Measurements from ENCODE around the gene CAPZB.

Gene CAPZB

DNA sequence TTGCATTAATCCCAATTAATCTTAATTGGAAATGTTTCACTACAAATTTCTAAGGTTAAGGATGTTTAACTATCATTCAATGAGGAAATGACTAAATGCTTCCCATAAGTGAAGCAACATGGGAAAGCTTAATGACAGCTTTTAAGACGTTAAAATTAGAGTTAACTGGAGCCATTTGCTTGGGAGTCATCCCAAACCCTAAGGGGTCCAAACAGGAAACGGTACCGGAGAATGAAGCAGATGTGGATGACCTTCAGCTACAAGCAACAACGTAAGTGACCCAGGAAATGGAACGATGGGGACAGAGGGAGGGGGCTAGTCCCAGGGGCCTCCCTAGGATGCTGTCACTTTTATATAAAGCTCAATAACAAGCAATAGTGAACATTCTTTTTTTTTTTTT is 62.2 kb downstream of the CAPZB start:
- TF ChIP-seq, protein P1, sequence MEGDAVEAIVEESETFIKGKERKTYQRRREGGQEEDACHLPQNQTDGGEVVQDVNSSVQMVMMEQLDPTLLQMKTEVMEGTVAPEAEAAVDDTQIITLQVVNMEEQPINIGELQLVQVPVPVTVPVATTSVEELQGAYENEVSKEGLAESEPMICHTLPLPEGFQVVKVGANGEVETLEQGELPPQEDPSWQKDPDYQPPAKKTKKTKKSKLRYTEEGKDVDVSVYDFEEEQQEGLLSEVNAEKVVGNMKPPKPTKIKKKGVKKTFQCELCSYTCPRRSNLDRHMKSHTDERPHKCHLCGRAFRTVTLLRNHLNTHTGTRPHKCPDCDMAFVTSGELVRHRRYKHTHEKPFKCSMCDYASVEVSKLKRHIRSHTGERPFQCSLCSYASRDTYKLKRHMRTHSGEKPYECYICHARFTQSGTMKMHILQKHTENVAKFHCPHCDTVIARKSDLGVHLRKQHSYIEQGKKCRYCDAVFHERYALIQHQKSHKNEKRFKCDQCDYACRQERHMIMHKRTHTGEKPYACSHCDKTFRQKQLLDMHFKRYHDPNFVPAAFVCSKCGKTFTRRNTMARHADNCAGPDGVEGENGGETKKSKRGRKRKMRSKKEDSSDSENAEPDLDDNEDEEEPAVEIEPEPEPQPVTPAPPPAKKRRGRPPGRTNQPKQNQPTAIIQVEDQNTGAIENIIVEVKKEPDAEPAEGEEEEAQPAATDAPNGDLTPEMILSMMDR (IDR thresholded peaks at IDR 0.05; ENCODE audit: unreplicated experiment in 3 of 3) = no peak
- H3K4me3 Mint-ChIP-seq = no peak overlapping the region
- H3K27me3 Mint-ChIP-seq (ENCODE audit: low read depth) = no peaks in the 10 kb centered on the region
- H3K27ac Mint-ChIP-seq = peak overlapping the region in 1 of 3 experiments; percentile 47
- peaks cover 13% of the 10 kb centered on the region for H3K36me3 Mint-ChIP-seq (ENCODE audit: low read depth)
- H3K4me1 Mint-ChIP-seq = peaks cover 64% of the 10 kb centered on the region
- no peaks in the 10 kb centered on the region for H3K9me3 Mint-ChIP-seq

DNA sequence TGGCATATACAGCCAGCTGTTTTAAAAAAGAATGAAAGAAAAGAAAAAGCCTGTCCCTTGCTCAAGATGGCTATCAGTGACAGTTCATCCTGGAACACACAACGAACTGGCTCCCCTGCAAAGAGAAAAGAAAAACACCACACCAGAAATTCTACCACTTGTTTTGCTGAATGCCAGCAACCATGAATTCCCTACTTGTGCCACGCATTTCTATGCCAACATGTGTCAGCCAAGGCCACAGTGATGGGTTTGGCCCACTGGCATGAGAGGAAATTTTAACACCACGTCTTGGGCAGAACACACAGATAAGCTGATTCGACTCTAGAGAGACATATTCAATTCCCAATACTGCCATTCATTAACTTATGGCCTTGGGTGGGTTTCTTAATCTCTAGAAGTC is 64.0 kb downstream of the CAPZB start:
- H3K36me3 Mint-ChIP-seq (ENCODE audit: low read depth) = peaks cover 27% of the 10 kb centered on the region

DNA sequence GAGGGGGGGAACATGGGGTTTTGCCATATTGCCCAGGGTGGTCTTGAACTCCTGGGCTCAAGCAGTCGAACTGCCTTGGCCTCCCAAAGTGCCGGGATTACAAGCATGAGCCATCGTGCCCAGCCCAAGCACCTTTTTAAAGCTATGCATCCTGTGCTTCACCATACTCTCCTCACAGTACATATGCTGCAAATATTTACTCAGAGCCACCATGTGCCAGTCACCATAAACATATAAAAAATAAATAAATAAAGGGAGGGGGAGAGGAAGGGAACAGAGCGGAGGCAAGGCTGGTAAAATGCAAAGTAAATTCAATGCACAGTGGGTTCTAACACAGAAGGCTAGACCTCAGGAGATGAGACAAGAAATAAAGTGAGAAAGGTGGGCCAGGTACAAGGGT is 64.7 kb downstream of the CAPZB start:
- Mint-ChIP-seq H3K4me3 (no peak overlapping the region), H3K36me3 (ENCODE audit: low read depth) (peaks cover 30% of the 10 kb centered on the region), H3K27me3 (ENCODE audit: low read depth) (no peaks in the 10 kb centered on the region), H3K4me1 (peaks cover 61% of the 10 kb centered on the region), H3K9me3 (no peaks in the 10 kb centered on the region), H3K27ac (no peak overlapping the region)
- TF ChIP-seq, protein P1 (IDR thresholded peaks at IDR 0.05; ENCODE audit: unreplicated experiment in 3 of 3) = no peak

More for the DNA sequence above, 64.0 kb downstream of the CAPZB start:
- H3K9me3 Mint-ChIP-seq = no peaks in the 10 kb centered on the region
- H3K27me3 Mint-ChIP-seq (ENCODE audit: low read depth) = no peaks in the 10 kb centered on the region
- no peak overlapping the region for H3K27ac Mint-ChIP-seq
- H3K4me1 Mint-ChIP-seq = peaks cover 64% of the 10 kb centered on the region
- TF ChIP-seq, protein P1 (IDR thresholded peaks at IDR 0.05; ENCODE audit: unreplicated experiment in 3 of 3) = no peak
- H3K4me3 Mint-ChIP-seq = no peak overlapping the region

DNA sequence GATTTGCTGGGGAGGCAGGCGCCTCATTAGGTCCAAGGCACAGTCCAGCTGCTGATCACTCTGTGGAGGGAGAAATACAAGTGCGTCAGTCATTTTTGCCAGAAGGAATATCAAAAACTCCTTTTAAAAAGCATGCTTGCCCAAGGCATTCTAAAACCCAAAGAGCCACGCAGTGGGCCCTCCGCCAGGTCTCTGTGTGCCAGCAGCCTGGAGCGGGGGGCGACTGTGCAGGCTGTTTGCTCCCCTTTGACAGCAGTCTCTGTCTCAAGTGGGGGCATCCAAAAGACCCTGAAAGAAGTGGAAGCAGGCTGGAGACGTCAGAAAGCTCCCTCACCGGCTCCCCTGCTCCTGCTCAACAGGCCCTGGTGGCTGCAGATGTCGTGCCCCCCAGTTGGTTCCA is 65.6 kb downstream of the CAPZB start:
- no peak overlapping the region for H3K4me3 Mint-ChIP-seq

DNA sequence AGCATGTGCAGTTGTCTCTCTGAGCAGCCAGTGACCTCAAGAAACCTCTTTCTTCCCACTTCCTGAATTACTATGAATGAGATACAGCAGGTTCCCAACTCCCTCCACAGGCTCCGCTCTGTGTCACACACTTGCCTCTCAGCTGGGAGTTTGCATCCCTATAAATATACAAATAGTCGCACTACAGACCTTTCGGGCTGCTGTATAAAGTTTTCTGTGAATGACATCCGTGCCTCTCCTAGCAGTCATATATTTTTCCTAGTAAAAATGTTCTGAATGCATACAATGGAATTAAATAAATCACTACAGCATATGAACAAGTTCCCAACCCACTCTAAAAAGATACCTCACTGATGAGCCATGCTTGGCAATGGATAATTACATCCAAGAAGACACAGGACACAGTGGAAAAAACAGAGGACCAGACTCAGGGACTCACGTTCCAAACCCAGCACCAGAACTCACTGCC is 66.8 kb downstream of the CAPZB start:
- Mint-ChIP-seq H3K27ac (no peak overlapping the region), H3K4me3 (no peak overlapping the region), H3K9me3 (no peaks in the 10 kb centered on the region), H3K27me3 (ENCODE audit: low read depth) (no peaks in the 10 kb centered on the region), H3K36me3 (ENCODE audit: low read depth) (peaks cover 35% of the 10 kb centered on the region), H3K4me1 (peaks cover 67% of the 10 kb centered on the region)
- TF ChIP-seq, protein P1 (IDR thresholded peaks at IDR 0.05; ENCODE audit: unreplicated experiment in 3 of 3) = no peak

More for the DNA sequence above, 65.6 kb downstream of the CAPZB start:
- H3K4me1 Mint-ChIP-seq = peaks cover 63% of the 10 kb centered on the region
- H3K36me3 Mint-ChIP-seq (ENCODE audit: low read depth) = peaks cover 35% of the 10 kb centered on the region
- TF ChIP-seq, protein P1 (IDR thresholded peaks at IDR 0.05; ENCODE audit: unreplicated experiment in 3 of 3) = no peak
- no peaks in the 10 kb centered on the region for H3K9me3 Mint-ChIP-seq
- H3K27ac Mint-ChIP-seq = peak overlapping the region in 1 of 3 experiments; percentile 31
- no peaks in the 10 kb centered on the region for H3K27me3 Mint-ChIP-seq (ENCODE audit: low read depth)

DNA sequence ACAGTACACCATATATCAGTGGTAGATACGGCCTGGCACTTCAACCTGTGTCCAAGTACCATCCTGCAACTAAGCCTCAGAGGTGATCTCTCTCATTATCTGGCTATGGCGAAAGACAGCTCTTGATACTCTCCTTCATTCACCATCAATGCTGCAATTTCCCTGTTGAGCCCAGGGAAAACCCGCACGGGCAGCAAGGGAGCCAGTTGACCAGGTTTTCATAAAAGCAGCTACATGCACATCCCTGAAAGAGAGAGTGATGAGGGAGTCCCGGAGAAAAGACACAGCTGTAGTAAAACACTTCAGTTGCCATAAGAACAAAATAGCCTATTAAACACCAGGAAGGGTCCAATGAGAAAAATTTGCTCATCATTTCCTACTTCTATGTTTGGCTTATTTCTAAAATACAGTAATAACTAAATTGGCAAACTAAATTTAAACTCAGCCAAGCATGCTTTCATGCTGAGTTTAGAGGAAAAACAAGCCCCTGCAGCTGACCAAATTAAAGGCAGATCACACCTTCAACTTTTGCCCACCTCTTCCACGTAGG is 68.3 kb downstream of the CAPZB start:
- Mint-ChIP-seq H3K9me3 (no peaks in the 10 kb centered on the region), H3K4me3 (no peak overlapping the region), H3K4me1 (peaks cover 70% of the 10 kb centered on the region), H3K36me3 (ENCODE audit: low read depth) (peaks cover 39% of the 10 kb centered on the region), H3K27ac (peak overlapping the region in 1 of 3 experiments; percentile 80), H3K27me3 (ENCODE audit: low read depth) (no peaks in the 10 kb centered on the region)
- TF ChIP-seq, protein P1 (IDR thresholded peaks at IDR 0.05; ENCODE audit: unreplicated experiment in 3 of 3) = no peak
